PFSK-1 (cell line): ENCODE measurements around the gene AQP12B.
"Not testable (repeated sequence)": the region's sequence is repeated elsewhere in the genome, so short reads cannot be mapped to it uniquely, and the experiment has no call there.

Experiments used
- FOXP2 ChIP-seq: optimal IDR thresholded peaks from 2 replicates; pipeline ENCODE3; 2011; ENCODE audit warnings: borderline replicate concordance, control low read depth, inconsistent platforms; ENCODE audit not compliant: insufficient read depth; ENCODE audit errors: extremely low read length, extremely low read depth
- POLR2AphosphoS5 ChIP-seq: IDR thresholded peaks from 2 replicates; pipeline ENCODE4 v1.6.1; 2012; ENCODE audit warnings: low read depth, mild to moderate bottlenecking, control low read depth, low read length, moderate library complexity
- REST ChIP-seq, 2 experiments: IDR thresholded peaks; 2 replicates each; pipeline versions ENCODE4 v1.6.1 to v1.8.0; 2011 to 2012; ENCODE audit warnings: low read depth in 2 of 2, low read length in 2 of 2, control low read depth in 1 of 2, inconsistent platforms in 1 of 2, mild to moderate bottlenecking in 1 of 2, moderate library complexity in 1 of 2; ENCODE audit not compliant: insufficient read depth in 1 of 2
- SIN3A ChIP-seq: IDR thresholded peaks from 2 replicates; pipeline ENCODE4 v1.6.1; 2012; ENCODE audit warnings: mild to moderate bottlenecking, low read length, moderate library complexity, borderline replicate concordance; ENCODE audit not compliant: insufficient read depth
- TAF1 ChIP-seq: IDR thresholded peaks from 2 replicates; pipeline ENCODE4 v1.6.1; 2012; ENCODE audit warnings: low read length, control low read depth, borderline replicate concordance; ENCODE audit not compliant: insufficient read depth

The AQP12B gene

GRCh38 chr2:240703417-240704341 lies 21.0 kb upstream of the AQP12B start:
- TF ChIP-seq FOXP2 = no peak

DNA sequence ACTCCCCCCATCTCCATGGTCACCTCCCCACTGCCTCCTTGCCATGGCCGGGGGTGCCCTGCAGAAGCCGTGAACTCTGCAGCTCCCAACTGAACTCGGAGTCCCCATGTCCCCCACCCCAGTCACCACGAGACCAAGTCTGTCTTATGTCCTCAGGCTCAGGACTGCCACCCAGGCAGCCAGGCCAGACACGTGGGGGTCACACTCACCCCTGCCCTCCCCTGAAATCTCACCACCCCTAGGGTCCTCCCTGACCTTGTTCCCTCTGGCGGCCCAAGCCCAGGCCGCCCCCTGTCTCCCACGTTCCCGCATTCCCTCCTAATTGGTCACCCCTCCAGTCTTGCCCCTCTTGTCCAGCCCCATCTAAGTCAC lies 19.9 kb upstream of the AQP12B start:
- TF ChIP-seq REST (IDR thresholded peaks at IDR 0.05; ENCODE audit: insufficient read depth in 1 of 2, low read depth in 2 of 2, low read length in 2 of 2) = no peak
- no peak for TF ChIP-seq TAF1
- TF ChIP-seq SIN3A = no peak
- no peak for TF ChIP-seq POLR2AphosphoS5
- no peak for TF ChIP-seq FOXP2

DNA sequence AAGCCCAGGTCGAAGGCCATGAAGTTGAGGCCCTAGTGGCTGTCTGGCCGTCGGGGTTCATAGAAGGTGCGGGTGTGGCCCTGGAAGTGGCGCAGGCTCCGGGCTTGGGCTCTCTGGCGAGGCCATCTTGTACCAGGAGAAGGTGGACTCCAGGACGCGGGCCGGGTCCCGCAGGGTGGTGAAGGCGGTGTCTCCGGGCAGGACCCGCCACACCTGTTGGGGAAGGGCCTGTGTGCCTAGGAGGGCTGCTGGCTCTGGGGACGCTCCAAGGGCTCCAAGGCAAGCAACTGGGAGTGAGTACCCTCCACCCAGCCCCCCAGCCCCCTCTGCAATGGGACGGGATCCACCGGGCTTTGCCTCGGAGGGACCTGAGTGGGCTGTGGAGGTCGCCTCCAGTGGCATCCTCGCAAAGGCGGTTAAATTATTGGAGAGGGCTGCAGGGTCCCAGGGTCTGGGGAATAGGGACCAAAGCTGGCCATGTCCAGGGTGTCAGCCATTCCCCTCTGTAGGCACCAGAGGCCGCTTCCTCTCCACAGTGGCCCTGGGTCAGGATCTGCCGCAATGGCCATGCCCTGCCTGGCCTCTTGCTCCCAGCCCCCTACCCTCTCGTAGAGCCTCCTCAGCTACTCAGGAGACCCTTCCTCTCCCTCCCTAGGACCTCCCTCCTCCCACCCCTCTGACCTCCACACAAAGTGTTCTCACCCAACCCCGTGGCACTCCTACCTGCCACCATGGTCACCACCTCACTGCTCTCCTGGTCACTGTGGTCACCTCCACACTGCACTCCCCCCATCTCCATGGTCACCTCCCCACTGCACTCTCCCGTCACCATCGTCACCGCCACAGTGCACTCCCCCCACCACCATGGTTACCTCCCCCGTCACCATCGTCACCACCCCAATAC lies 19.3 kb upstream of the AQP12B start:
- TF ChIP-seq SIN3A (no peak), POLR2AphosphoS5 (no peak), FOXP2 (no peak), TAF1 (no peak)

GRCh38 chr2:240701091-240701735 lies 18.5 kb upstream of the AQP12B start:
- TF ChIP-seq SIN3A = no peak
- TF ChIP-seq POLR2AphosphoS5 = no peak
- no peak for TF ChIP-seq TAF1
- TF ChIP-seq REST (IDR thresholded peaks at IDR 0.05; ENCODE audit: insufficient read depth in 1 of 2, low read depth in 2 of 2, low read length in 2 of 2) = no peak
- TF ChIP-seq FOXP2 = no peak

DNA sequence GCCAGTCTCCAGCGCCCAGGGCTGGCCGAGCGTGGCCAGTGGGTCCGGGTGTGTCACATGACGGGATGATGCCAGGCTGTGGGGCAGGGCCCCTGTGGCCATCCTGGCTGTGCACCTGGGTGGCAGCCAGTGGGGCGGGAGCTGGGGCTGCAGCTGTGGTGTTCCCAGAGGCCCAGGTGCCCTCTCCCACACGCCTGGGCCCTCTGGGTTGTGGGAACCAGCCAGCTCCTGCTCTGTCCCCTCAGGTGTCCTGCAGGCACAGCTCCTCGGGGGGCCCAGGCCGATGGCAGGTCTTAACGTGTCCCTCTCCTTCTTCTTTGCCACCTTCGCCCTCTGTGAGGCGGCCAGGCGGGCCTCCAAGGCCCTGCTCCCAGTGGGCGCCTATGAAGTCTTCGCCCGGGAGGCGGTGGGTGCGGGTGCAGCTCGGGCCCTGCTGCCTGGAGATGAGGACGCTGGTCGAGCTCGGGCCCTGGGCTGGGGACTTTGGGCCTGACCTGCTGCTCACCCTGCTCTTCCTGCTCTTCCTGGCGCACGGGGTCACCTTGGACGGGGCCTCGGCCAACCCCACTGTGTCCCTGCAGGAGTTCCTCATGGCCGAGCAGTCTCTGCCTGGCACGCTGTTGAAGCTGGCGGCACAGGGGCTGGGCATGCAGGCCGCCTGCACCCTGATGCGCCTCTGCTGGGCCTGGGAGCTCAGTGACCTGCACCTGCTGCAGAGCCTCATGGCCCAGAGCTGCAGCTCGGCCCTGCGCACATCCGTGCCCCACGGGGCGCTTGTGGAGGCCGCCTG lies 9.1 kb upstream of the AQP12B start, which contains the start of gene AQP12A:
TSS of gene AQP12A (plus strand) at position 236 of the 790 bp plus-strand sequence. CDS start at position 284, 48 bp downstream.
- not testable (repeated sequence) for TF ChIP-seq SIN3A, TAF1, FOXP2

- TF ChIP-seq POLR2AphosphoS5 = no peak
- no peak for TF ChIP-seq FOXP2
- no peak for TF ChIP-seq SIN3A
- no peak for TF ChIP-seq TAF1
- TF ChIP-seq REST (IDR thresholded peaks at IDR 0.05; ENCODE audit: insufficient read depth in 1 of 2, low read depth in 2 of 2, low read length in 2 of 2) = no peak
These were observed 7.3 kb upstream of the AQP12B start for GRCh38 chr2:240689975-240690374.
